Neural progenitor cell (in vitro differentiated cells): Measurements from ENCODE around the gene PLCD3. TPM values are rescaled to one million over a fixed set of nuclear protein-coding genes. Genes with fewer than 3 reads are reported as not detected.

Experiments
- DNase-seq: peaks from one replicate; pipeline ENCODE4 v3.0.0-alpha.2; 2016; ENCODE audit warnings: low spot score
- H2AFZ ChIP-seq: fragments of 200-600 bp; sonication (generic); replicated peaks from 2 replicates; pipeline ENCODE4 v1.6.1; 2016; ENCODE audit warnings: antibody characterized with exemption
- H3F3A ChIP-seq: fragments of 200-600 bp; sonication (generic); 2 replicates; pipeline ENCODE4 v1.6.1; 2016; ENCODE audit warnings: antibody characterized with exemption, low read depth
- H3K27ac ChIP-seq: fragments of 200-600 bp; sonication (generic); 2 replicates; pipeline ENCODE4 v1.5.1; 2016; ENCODE audit warnings: mild to moderate bottlenecking
- H3K27me3 ChIP-seq: fragments of 200-600 bp; sonication (generic); 2 replicates; pipeline ENCODE4 v1.6.1; 2016; ENCODE audit warnings: mild to moderate bottlenecking, moderate library complexity
- H3K36me3 ChIP-seq: fragments of 200-600 bp; sonication (generic); 2 replicates; pipeline ENCODE4 v1.5.1; 2016
- H3K4me1 ChIP-seq: fragments of 200-600 bp; sonication (generic); 2 replicates; pipeline ENCODE4 v1.6.1; 2016; ENCODE audit warnings: mixed run types
- H3K4me2 ChIP-seq: fragments of 200-600 bp; sonication (generic); 2 replicates; pipeline ENCODE4 v1.6.1; 2016
- H3K4me3 ChIP-seq: fragments of 200-600 bp; sonication (generic); 2 replicates; pipeline ENCODE4 v1.5.1; 2016
- H3K79me2 ChIP-seq: fragments of 200-600 bp; sonication (generic); 2 replicates; pipeline ENCODE4 v1.6.1; 2016; ENCODE audit warnings: low read depth
- H3K9ac ChIP-seq: fragments of 200-600 bp; sonication (generic); 2 replicates; pipeline ENCODE4 v1.6.1; 2016
- H3K9me3 ChIP-seq: fragments of 200-600 bp; sonication (generic); 2 replicates; pipeline ENCODE4 v1.5.1; 2016; ENCODE audit warnings: low read depth
- H4K20me1 ChIP-seq: fragments of 200-600 bp; sonication (generic); 2 replicates; pipeline ENCODE4 v1.6.1; 2016; ENCODE audit warnings: low read depth
- H3K27ac Mint-ChIP-seq: 3 replicates; pipeline ENCODE4 v1.8.0; 2021; ENCODE audit warnings: mixed read lengths
- H3K27me3 Mint-ChIP-seq: 2 replicates; pipeline ENCODE4 v1.8.0; 2022; ENCODE audit warnings: low read depth, mild to moderate bottlenecking, inconsistent platforms, moderate library complexity, mixed read lengths; ENCODE audit not compliant: insufficient read depth
- H3K36me3 Mint-ChIP-seq: 3 replicates; pipeline ENCODE4 v1.8.0; 2021; ENCODE audit warnings: mixed read lengths
- H3K4me1 Mint-ChIP-seq: 3 replicates; pipeline ENCODE4 v1.8.0; 2021; ENCODE audit warnings: mixed read lengths
- H3K4me3 Mint-ChIP-seq: 3 replicates; pipeline ENCODE4 v1.8.0; 2021; ENCODE audit warnings: mild to moderate bottlenecking, moderate library complexity, mixed read lengths
- H3K9me3 Mint-ChIP-seq: 3 replicates; pipeline ENCODE4 v1.8.0; 2020; ENCODE audit warnings: mixed read lengths
- EZH2 ChIP-seq: fragments of 200-600 bp; sonication (generic); IDR thresholded peaks from 2 replicates; pipeline ENCODE4 v1.6.1; 2017; ENCODE audit warnings: antibody characterized with exemption, mild to moderate bottlenecking, moderate library complexity
- EZH2phosphoT487 ChIP-seq: fragments of 200-600 bp; sonication (generic); IDR thresholded peaks from 2 replicates; pipeline ENCODE4 v1.6.1; 2017; ENCODE audit warnings: antibody characterized with exemption
- total RNA-seq: library from RNA; depleted of rRNA; stranded (reverse); fragments of >200 nt; gene quantifications from 2 replicates; pipeline ENCODE4 v1.2.3, GENCODE V29; 2015; ENCODE audit warnings: low replicate concordance
- TF ChIP-seq, protein P1 (sequence below): fragments of 200-600 bp; sonication (generic); IDR thresholded peaks from 2 replicates; pipeline ENCODE4 v1.5.1; 2017; ENCODE audit warnings: antibody characterized with exemption, mild to moderate bottlenecking

PLCD3 gene
- total RNA-seq, 1 donor from 2014 or later = 16.0 TPM

GRCh38 chr17:45123076-45123770, 9.1 kb downstream of the PLCD3 start:
- Histone ChIP-seq H4K20me1 (no peaks in the 10 kb centered on the region), H3K27me3 (no peaks in the 10 kb centered on the region), H3K4me2 (no peak overlapping the region), H3K36me3 (no peaks in the 10 kb centered on the region), H2AFZ (no peak overlapping the region), H3K4me3 (no peak overlapping the region), H3K79me2 (no peaks in the 10 kb centered on the region), H3K9ac (no peak overlapping the region), H3K9me3 (no peaks in the 10 kb centered on the region), H3K4me1 (peaks cover 11% of the 10 kb centered on the region), H3F3A (peaks cover 5% of the 10 kb centered on the region), H3K27ac (no peak overlapping the region)
- TF ChIP-seq EZH2phosphoT487 = no peak
- TF ChIP-seq, protein P1, sequence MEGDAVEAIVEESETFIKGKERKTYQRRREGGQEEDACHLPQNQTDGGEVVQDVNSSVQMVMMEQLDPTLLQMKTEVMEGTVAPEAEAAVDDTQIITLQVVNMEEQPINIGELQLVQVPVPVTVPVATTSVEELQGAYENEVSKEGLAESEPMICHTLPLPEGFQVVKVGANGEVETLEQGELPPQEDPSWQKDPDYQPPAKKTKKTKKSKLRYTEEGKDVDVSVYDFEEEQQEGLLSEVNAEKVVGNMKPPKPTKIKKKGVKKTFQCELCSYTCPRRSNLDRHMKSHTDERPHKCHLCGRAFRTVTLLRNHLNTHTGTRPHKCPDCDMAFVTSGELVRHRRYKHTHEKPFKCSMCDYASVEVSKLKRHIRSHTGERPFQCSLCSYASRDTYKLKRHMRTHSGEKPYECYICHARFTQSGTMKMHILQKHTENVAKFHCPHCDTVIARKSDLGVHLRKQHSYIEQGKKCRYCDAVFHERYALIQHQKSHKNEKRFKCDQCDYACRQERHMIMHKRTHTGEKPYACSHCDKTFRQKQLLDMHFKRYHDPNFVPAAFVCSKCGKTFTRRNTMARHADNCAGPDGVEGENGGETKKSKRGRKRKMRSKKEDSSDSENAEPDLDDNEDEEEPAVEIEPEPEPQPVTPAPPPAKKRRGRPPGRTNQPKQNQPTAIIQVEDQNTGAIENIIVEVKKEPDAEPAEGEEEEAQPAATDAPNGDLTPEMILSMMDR = no peak
- TF ChIP-seq EZH2 = no peak
- H3K27ac Mint-ChIP-seq = peak overlapping the region; percentile 80
- DNase-seq = no peak
- H3K27me3 Mint-ChIP-seq = peaks cover 7% of the 10 kb centered on the region
- peaks cover 22% of the 10 kb centered on the region for H3K4me1 Mint-ChIP-seq
- no peak overlapping the region for H3K4me3 Mint-ChIP-seq
- H3K36me3 Mint-ChIP-seq = no peaks in the 10 kb centered on the region
- no peaks in the 10 kb centered on the region for H3K9me3 Mint-ChIP-seq

DNA sequence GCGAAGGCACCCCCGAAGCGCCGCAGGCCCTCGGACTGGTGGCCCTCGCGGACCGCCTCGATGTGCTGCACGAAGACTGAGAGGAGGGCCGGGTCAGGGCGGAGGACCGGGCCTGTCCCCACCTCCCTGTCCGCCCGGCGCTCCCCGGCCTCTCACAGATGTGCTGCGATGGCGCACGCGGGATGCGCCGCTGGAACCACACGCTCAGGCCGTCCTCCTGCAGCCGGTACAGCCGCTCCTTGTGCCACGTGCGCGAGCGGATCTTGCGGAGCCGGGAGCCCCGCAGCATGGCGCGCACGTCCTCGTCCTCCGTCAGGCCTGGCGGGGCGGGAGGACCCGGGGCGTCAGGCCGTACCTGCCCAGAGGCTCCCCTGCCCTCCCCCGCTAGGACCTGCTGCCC, 11.3 kb downstream of the PLCD3 start:
- no peaks in the 10 kb centered on the region for H3K9me3 Mint-ChIP-seq
- H3K27ac ChIP-seq = no peak overlapping the region

GRCh38 chr17:45120558-45120957, 11.8 kb downstream of the PLCD3 start:
- no peak overlapping the region for H3K4me3 ChIP-seq
- Mint-ChIP-seq H3K9me3 (no peaks in the 10 kb centered on the region), H3K27me3 (peaks cover 3% of the 10 kb centered on the region), H3K4me3 (no peak overlapping the region), H3K27ac (no peak overlapping the region), H3K36me3 (no peaks in the 10 kb centered on the region), H3K4me1 (peaks cover 24% of the 10 kb centered on the region)
- H3K4me2 ChIP-seq = no peak overlapping the region
- no peak overlapping the region for H3K27ac ChIP-seq
- H2AFZ ChIP-seq = no peak overlapping the region
- no peaks in the 10 kb centered on the region for H3K79me2 ChIP-seq
- H3K9me3 ChIP-seq = no peaks in the 10 kb centered on the region
- no peaks in the 10 kb centered on the region for H3K4me1 ChIP-seq
- H3K9ac ChIP-seq = no peak overlapping the region
- no peak for DNase-seq
- H3K27me3 ChIP-seq = no peaks in the 10 kb centered on the region
- H3F3A ChIP-seq = no peaks in the 10 kb centered on the region
- H4K20me1 ChIP-seq = no peaks in the 10 kb centered on the region
- TF ChIP-seq EZH2phosphoT487 (no peak), EZH2 (no peak)
- TF ChIP-seq, protein P1 = no peak
- no peaks in the 10 kb centered on the region for H3K36me3 ChIP-seq

More for the DNA sequence above, 11.3 kb downstream of the PLCD3 start:
- H3K4me3 Mint-ChIP-seq = no peak overlapping the region
- no peaks in the 10 kb centered on the region for H3K36me3 Mint-ChIP-seq
- Histone ChIP-seq H3K9me3 (no peaks in the 10 kb centered on the region), H3K4me3 (no peak overlapping the region), H3F3A (no peaks in the 10 kb centered on the region), H3K4me1 (no peaks in the 10 kb centered on the region), H3K36me3 (no peaks in the 10 kb centered on the region), H3K9ac (no peak overlapping the region), H4K20me1 (no peaks in the 10 kb centered on the region), H3K79me2 (no peaks in the 10 kb centered on the region), H2AFZ (no peak overlapping the region), H3K27me3 (no peaks in the 10 kb centered on the region), H3K4me2 (no peak overlapping the region)
- TF ChIP-seq EZH2phosphoT487 (no peak), EZH2 (no peak)
- TF ChIP-seq, protein P1 = no peak
- H3K27me3 Mint-ChIP-seq = peaks cover 5% of the 10 kb centered on the region
- no peak for DNase-seq
- H3K4me1 Mint-ChIP-seq = peaks cover 19% of the 10 kb centered on the region
- no peak overlapping the region for H3K27ac Mint-ChIP-seq
